Upper lobe of left lung (tissue), 6 donors: ENCODE measurements around the gene CCDC197. TPM values are rescaled to one million over a fixed set of nuclear protein-coding genes. Genes with fewer than 3 reads are reported as not detected.

Source experiments
- ATAC-seq, 2 donors: fragments of 200-7000 bp; cut with Tn5 transposase; one replicate each; pipeline ENCODE4 v1.9.1; 2022; ENCODE audit warnings: mild to moderate bottlenecking in 2 of 2, moderate library complexity in 2 of 2; ENCODE audit not compliant: low FRiP score in 2 of 2
- DNase-seq, 2 donors: peaks; one replicate each; pipeline ENCODE4 v3.0.0-alpha.2; 2019 to 2020
- H3K27ac ChIP-seq, 4 donors: fragments of 200-600 bp; sonication (generic); one replicate each; pipeline ENCODE4 v1.5.1; 2016 to 2019
- H3K27me3 ChIP-seq, 4 donors: fragments of 200-600 bp; sonication (generic); one replicate each; pipeline ENCODE4 v1.5.1; 2017 to 2019
- H3K36me3 ChIP-seq, 4 donors: fragments of 200-600 bp; sonication (generic); one replicate each; pipeline ENCODE4 v1.5.1; 2016 to 2019
- H3K4me1 ChIP-seq, 4 donors: fragments of 200-600 bp; sonication (generic); one replicate each; pipeline ENCODE4 v1.5.1; 2018 to 2019
- H3K4me3 ChIP-seq, 4 donors: fragments of 200-600 bp; sonication (generic); one replicate each; pipeline ENCODE4 v1.5.1; 2017 to 2019; ENCODE audit warnings: mild to moderate bottlenecking in 2 of 4, moderate library complexity in 1 of 4
- H3K9me3 ChIP-seq, 4 donors: fragments of 200-600 bp; sonication (generic); one replicate each; pipeline ENCODE4 v1.5.1; 2018 to 2019
- EP300 ChIP-seq, 4 donors: sonication (generic); formaldehyde crosslinking; IDR thresholded peaks; one replicate each; pipeline ENCODE4 v1.5.1; 2017; ENCODE audit warnings: antibody characterized with exemption in 4 of 4, control low read depth in 2 of 4
- POLR2A ChIP-seq, 4 donors: fragments of 450-650 bp; IDR thresholded peaks; one replicate each; pipeline ENCODE4 v1.5.1; 2016 to 2017; ENCODE audit warnings: antibody characterized with exemption in 4 of 4, mild to moderate bottlenecking in 2 of 4
- POLR2AphosphoS5 ChIP-seq, 2 donors: sonication (generic); formaldehyde crosslinking; IDR thresholded peaks; one replicate each; pipeline ENCODE4 v1.5.1; 2017; ENCODE audit warnings: antibody characterized with exemption in 2 of 2
- WGBS, 2 donors: methylation state at CpG; one replicate each; pipeline ENCODE4 v1.1.5; 2017 to 2018; 5-methylcytosine and 5-hydroxymethylcytosine counted together
- total RNA-seq, 6 donors: library from RNA; depleted of rRNA in 4 of 6; stranded (reverse); fragments of >200 nt in 4 of 6; gene quantifications; one replicate each; pipeline versions ENCODE4 v1.1.0 to v1.2.1, GENCODE V29; 2016 to 2021
- TF ChIP-seq, protein P1 (sequence below), 6 experiments: fragments of 450-650 bp in 4 of 6; fragments of 200-600 bp in 2 of 6; sonication (generic) in 2 of 6; IDR thresholded peaks; one replicate each; pipeline ENCODE4 v1.5.1; 2016 to 2019; ENCODE audit warnings: antibody characterized with exemption in 6 of 6
- donor health status: DM: no; HTN: no; CAD: no; lungs with moderate emphysema.
- donor health status: DM: no; HTN: yes; CAD: no; lungs with severe emphysema.

The CCDC197 gene
- total RNA-seq, 6 donors from 2014 or later: not detected

DNA sequence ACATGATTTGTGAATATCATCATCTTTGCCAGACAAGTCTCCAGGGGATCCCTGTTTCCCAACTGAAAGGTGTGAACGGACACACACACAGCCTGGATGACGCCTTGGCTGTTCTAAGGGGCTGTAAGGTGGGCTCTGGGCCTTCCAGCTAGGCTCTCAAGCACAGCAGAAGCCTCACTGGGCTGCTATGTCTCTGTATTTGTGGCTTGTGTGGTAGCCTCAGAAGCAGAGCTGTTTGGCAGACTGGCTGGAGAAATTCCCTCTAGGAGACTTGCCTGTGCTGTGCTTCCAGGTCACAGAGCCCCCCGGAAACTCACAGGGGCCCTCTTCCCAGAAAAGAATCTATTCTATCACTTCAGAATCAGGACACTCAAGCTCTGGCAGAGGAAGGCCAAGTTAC, 50.5 kb downstream of the CCDC197 start:
- Histone ChIP-seq H3K36me3 (peaks cover 30 to 90% (median 82%) of the 10 kb centered on the region in 4 donors), H3K27me3 (no peaks in the 10 kb centered on the region), H3K4me3 (no peak overlapping the region), H3K9me3 (no peaks in the 10 kb centered on the region), H3K4me1 (peaks cover 3 to 12% (median 5%) of the 10 kb centered on the region in 4 donors), H3K27ac (no peak overlapping the region)
- DNase-seq (no peak), ATAC-seq (no peak)
- 90 to 100% methylated on average over 2 to 3 of the region's 3 CpGs for WGBS, 2 donors
- TF ChIP-seq POLR2A (IDR thresholded peaks at IDR 0.05): no peak

DNA sequence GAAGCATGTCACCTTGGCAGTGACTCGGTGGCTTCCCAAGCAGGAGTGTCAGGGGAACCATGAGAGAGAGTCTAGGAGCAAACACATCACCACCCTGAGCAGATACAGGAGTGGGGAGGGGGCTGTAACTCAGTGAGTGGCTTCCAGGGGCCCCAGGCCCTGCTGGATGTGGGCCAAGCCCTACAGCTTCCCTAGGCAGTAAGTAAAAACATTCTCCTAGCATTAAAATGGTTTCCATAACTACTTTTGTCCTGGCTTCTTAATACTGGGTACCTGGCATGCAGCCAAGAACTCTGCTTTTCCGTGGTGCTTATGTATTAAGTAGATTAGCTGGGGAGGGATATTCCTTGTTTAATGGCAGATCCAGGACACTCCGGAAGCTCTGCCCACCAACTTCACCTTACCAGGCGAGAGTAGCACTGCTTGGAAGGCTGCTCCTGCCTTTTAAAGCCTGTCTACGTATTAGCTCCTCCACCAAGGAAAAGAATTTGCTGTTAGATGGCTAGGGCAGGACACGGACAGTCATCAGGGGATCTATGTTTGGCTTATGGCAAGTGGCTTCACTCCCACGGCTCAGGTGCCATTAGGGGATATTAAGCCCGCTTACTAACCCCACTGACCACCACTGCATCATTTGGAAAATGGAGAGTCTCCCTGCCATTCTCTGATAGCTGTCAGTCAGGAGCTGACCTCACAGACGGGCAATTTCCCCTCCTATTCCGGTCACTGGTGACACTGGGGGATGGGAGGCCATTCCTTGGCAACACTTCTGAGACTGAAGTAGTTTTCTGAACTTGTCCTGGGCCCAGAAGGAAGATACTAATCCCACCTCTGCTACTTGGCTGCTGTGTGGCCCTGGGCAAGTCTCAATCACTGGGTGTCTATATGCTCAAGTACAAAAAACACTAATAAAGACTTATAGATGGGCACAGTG, 51.9 kb downstream of the CCDC197 start:
- H3K4me3 ChIP-seq: no peak overlapping the region
- H3K36me3 ChIP-seq: peaks cover 34 to 98% (median 90%) of the 10 kb centered on the region in 4 donors
- H3K4me1 ChIP-seq: peaks cover 0 to 9% (median 5%) of the 10 kb centered on the region in 4 donors
- H3K9me3 ChIP-seq: no peaks in the 10 kb centered on the region
- TF ChIP-seq EP300 (IDR thresholded peaks at IDR 0.05) (no peak), POLR2A (IDR thresholded peaks at IDR 0.05) (no peak), POLR2AphosphoS5 (IDR thresholded peaks at IDR 0.05) (no peak)
- TF ChIP-seq, protein P1, sequence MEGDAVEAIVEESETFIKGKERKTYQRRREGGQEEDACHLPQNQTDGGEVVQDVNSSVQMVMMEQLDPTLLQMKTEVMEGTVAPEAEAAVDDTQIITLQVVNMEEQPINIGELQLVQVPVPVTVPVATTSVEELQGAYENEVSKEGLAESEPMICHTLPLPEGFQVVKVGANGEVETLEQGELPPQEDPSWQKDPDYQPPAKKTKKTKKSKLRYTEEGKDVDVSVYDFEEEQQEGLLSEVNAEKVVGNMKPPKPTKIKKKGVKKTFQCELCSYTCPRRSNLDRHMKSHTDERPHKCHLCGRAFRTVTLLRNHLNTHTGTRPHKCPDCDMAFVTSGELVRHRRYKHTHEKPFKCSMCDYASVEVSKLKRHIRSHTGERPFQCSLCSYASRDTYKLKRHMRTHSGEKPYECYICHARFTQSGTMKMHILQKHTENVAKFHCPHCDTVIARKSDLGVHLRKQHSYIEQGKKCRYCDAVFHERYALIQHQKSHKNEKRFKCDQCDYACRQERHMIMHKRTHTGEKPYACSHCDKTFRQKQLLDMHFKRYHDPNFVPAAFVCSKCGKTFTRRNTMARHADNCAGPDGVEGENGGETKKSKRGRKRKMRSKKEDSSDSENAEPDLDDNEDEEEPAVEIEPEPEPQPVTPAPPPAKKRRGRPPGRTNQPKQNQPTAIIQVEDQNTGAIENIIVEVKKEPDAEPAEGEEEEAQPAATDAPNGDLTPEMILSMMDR (IDR thresholded peaks at IDR 0.05): no peak
- DNase-seq (no peak), ATAC-seq (no peak)
- H3K27ac ChIP-seq: peak overlapping the region in 1 of 4 donors; percentile 8
- WGBS, 2 donors: 68 to 78% methylated on average over 10 of the region's 10 CpGs
- H3K27me3 ChIP-seq: no peaks in the 10 kb centered on the region

DNA sequence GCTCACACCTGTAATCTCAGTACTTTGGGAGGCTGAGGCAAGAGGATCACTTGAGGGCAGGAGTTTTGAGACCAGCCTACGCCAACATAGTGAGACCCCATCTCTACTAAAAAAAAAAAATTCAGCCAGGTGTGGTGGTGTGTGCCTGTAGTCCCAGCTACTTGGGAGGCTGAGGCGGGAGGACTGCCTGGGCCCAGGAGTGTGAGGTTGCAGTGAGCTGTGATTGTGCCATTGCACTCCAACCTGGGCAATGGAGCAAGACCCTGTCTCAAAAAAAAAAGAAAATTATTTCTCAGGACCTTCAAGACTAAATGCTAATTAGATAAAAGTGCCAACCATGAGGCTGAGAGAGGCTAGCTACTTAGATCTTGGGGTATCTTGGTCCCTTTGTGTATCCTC, 52.5 kb downstream of the CCDC197 start:
- no peaks in the 10 kb centered on the region for H3K27me3 ChIP-seq
- no peaks in the 10 kb centered on the region for H3K9me3 ChIP-seq
- H3K36me3 ChIP-seq: peaks cover 36 to 98% (median 94%) of the 10 kb centered on the region in 4 donors
- DNase-seq: no peak
- no peak for ATAC-seq
- TF ChIP-seq EP300 (IDR thresholded peaks at IDR 0.05) (no peak), POLR2AphosphoS5 (IDR thresholded peaks at IDR 0.05) (no peak), POLR2A (IDR thresholded peaks at IDR 0.05) (no peak)
- TF ChIP-seq, protein P1 (IDR thresholded peaks at IDR 0.05): no peak
- no peak overlapping the region for H3K27ac ChIP-seq
- H3K4me1 ChIP-seq: peaks cover 0 to 9% (median 5%) of the 10 kb centered on the region in 4 donors
- no peak overlapping the region for H3K4me3 ChIP-seq
- 90% methylated on average over 2 of the region's 2 CpGs for WGBS, 2 donors

DNA sequence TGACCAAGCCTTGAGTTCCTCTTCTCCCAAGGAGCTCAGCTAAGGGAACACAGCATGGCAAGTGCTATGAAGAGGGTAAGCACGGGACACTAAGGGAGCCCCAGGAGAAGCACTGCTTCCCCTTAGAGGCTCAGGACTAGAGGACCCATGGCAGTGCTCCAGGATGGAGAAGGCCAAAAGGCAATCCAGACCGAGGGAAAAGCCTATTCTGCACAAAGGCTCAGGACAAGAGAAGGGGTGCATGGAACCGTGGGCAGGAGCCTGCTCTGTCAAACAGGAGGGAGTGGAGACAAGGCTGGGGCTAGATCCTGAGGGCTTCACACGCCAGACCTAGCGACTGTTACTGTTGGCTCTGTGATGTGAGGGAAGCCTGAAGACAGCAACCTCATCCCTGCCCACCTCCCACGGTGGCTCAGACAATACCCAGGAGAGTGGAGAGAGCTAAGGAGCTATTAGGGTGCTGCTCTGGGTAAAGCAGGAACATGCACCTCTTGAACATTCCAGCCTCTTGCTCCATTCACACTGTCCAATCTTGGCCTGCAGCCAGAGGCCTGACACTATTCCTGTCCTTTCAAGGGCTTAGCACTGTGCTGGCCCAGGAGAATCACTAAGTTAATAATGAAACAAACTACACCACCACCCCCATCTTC, 53.3 kb downstream of the CCDC197 start:
- Histone ChIP-seq H3K9me3 (no peaks in the 10 kb centered on the region), H3K36me3 (peaks cover 39 to 98% (median 94%) of the 10 kb centered on the region in 4 donors), H3K4me1 (peaks cover 0 to 9% (median 5%) of the 10 kb centered on the region in 4 donors), H3K4me3 (no peak overlapping the region), H3K27me3 (no peaks in the 10 kb centered on the region), H3K27ac (no peak overlapping the region)
- no peak for TF ChIP-seq EP300 (IDR thresholded peaks at IDR 0.05)
- TF ChIP-seq POLR2AphosphoS5 (IDR thresholded peaks at IDR 0.05): no peak
- TF ChIP-seq POLR2A (IDR thresholded peaks at IDR 0.05): no peak
- TF ChIP-seq, protein P1 (IDR thresholded peaks at IDR 0.05): no peak
- DNase-seq (peak in 1 of 2 donors; percentile 69), ATAC-seq (peak in 1 of 2 donors; percentile 20)
- 79 to 86% methylated on average over 6 of the region's 6 CpGs for WGBS, 2 donors

DNA sequence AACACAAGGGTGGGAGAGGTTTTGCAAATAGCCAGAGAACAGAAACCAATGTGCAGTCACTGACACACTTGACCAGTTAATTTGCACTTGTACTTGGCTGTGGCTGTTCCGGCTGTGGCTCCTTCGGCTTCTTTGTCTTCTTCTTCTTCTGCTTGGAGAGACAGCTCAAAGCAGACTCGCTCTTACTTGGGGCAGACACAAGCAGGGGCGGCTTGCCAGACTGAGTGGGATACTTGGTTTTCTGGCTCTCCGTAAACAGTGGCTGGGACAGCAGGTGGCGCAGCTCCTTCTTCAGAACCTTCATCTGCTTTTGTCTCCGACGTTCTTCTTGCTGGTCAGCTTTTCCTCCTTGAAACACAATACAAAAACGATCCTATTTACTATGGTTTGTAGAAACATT, 54.0 kb downstream of the CCDC197 start:
- no peak for TF ChIP-seq POLR2A (IDR thresholded peaks at IDR 0.05)
- TF ChIP-seq, protein P1 (IDR thresholded peaks at IDR 0.05): peak in 2 of 6 experiments; percentile 7 to 9
- no peaks in the 10 kb centered on the region for H3K9me3 ChIP-seq
- ATAC-seq (no peak), DNase-seq (no peak)
- WGBS, 2 donors: 65% methylated on average over 9 of the region's 9 CpGs
- H3K27me3 ChIP-seq: no peaks in the 10 kb centered on the region
- peaks cover 0 to 9% (median 5%) of the 10 kb centered on the region in 4 donors for H3K4me1 ChIP-seq
- peaks cover 46 to 98% (median 95%) of the 10 kb centered on the region in 4 donors for H3K36me3 ChIP-seq
- no peak overlapping the region for H3K4me3 ChIP-seq
- H3K27ac ChIP-seq: peak overlapping the region in 1 of 4 donors; percentile 13
